Keratinocyte (primary cell): ENCODE data around the gene PUM1. TPM values are rescaled to one million over a fixed set of nuclear protein-coding genes. Genes with fewer than 3 reads are reported as not detected.

Source experiments
- DNase-seq: peaks from one replicate; pipeline ENCODE4 v3.0.0-alpha.2; 2011; ENCODE audit warnings: low read depth, missing footprints, low spot score
- FAIRE-seq: peaks from 2 replicates; lab custom pipeline; 2011; peaks lifted over from hg19 to GRCh38; lab: Jason Lieb, UNC
- H2AFZ ChIP-seq: 2 replicates; pipeline ENCODE4 v1.6.0; 2012; ENCODE audit warnings: low read length, control low read depth, inconsistent platforms; ENCODE audit not compliant: control insufficient read depth
- H3K27ac ChIP-seq: 2 replicates; pipeline ENCODE4 v1.5.1; 2011; ENCODE audit warnings: low read length; ENCODE audit not compliant: control insufficient read depth, insufficient read depth
- H3K27me3 ChIP-seq: 3 replicates; pipeline ENCODE4 v1.6.0; 2011; ENCODE audit warnings: low read length; ENCODE audit not compliant: control insufficient read depth, insufficient read depth; ENCODE audit errors: extremely low read depth
- H3K36me3 ChIP-seq, 2 experiments: 2 replicates in 1 of 2; 3 replicates in 1 of 2; pipeline ENCODE4 v1.5.1; 2011; ENCODE audit warnings: low read length in 2 of 2, mild to moderate bottlenecking in 1 of 2; ENCODE audit not compliant: control insufficient read depth in 2 of 2, insufficient read depth in 2 of 2; ENCODE audit errors: extremely low read depth in 1 of 2
- H3K4me1 ChIP-seq: 3 replicates; pipeline ENCODE4 v1.5.1; 2011; ENCODE audit warnings: low read length; ENCODE audit not compliant: control insufficient read depth, insufficient read depth; ENCODE audit errors: extremely low read depth
- H3K4me2 ChIP-seq: 3 replicates; pipeline ENCODE4 v1.6.0; 2011; ENCODE audit warnings: low read depth, low read length; ENCODE audit not compliant: control insufficient read depth, insufficient read depth; ENCODE audit errors: extremely low read depth
- H3K4me3 ChIP-seq, 3 experiments: fragments of 200-600 bp in 1 of 3; sonication (generic) in 1 of 3; 2 replicates in 2 of 3; 3 replicates in 1 of 3; pipeline ENCODE4 v1.5.1; 2011 to 2016; ENCODE audit warnings: low read length in 3 of 3, mild to moderate bottlenecking in 3 of 3, control low read depth in 2 of 3, inconsistent platforms in 1 of 3, low read depth in 1 of 3, mixed read lengths in 1 of 3, mixed run types in 1 of 3, moderate library complexity in 1 of 3; ENCODE audit not compliant: control insufficient read depth in 2 of 3, insufficient read depth in 2 of 3; ENCODE audit errors: extremely low read depth in 1 of 3
- H3K79me2 ChIP-seq: 2 replicates; pipeline ENCODE4 v1.6.0; 2012; ENCODE audit warnings: low read length; ENCODE audit not compliant: control insufficient read depth, insufficient read depth
- H3K9ac ChIP-seq: 3 replicates; pipeline ENCODE4 v1.6.0; 2011; ENCODE audit warnings: low read length; ENCODE audit not compliant: control insufficient read depth, insufficient read depth; ENCODE audit errors: extremely low read depth
- H3K9me1 ChIP-seq: 3 replicates; pipeline ENCODE4 v1.6.0; 2011; ENCODE audit warnings: low read length; ENCODE audit not compliant: control insufficient read depth, insufficient read depth; ENCODE audit errors: extremely low read depth
- H3K9me3 ChIP-seq: 2 replicates; pipeline ENCODE4 v1.5.1; 2012; ENCODE audit warnings: low read depth, low read length; ENCODE audit not compliant: control insufficient read depth
- H4K20me1 ChIP-seq: 3 replicates; pipeline ENCODE4 v1.6.0; 2011; ENCODE audit warnings: low read length; ENCODE audit not compliant: control insufficient read depth, insufficient read depth; ENCODE audit errors: extremely low read depth
- CTCF ChIP-seq, 3 experiments: IDR thresholded peaks in 1 of 3; conservative IDR thresholded peaks in 1 of 3; optimal IDR thresholded peaks in 1 of 3; 2 replicates in 2 of 3; 3 replicates in 1 of 3; pipeline versions ENCODE3 to v1.5.1; 2011; ENCODE audit warnings: low read length in 3 of 3, mild to moderate bottlenecking in 3 of 3, moderate library complexity in 2 of 3, control low read depth in 1 of 3, inconsistent platforms in 1 of 3; ENCODE audit not compliant: insufficient read depth in 2 of 3; ENCODE audit errors: extremely low read depth in 1 of 3
- EZH2 ChIP-seq: IDR thresholded peaks from one replicate; pipeline ENCODE4 v1.6.1; 2012; ENCODE audit warnings: inconsistent platforms, mild to moderate bottlenecking, low read length, moderate library complexity
- dilution Hi-C: fragments of 300-500 bp; cut with MboI; formaldehyde crosslinking; loops from one replicate; pipeline ENCODE4 v1.7.0; 2020; ENCODE audit warnings: low sequenced_read_pairs; ENCODE audit not compliant: extremely low pct_ligation_motif_present
- polyA plus RNA-seq, 5 experiments: library from polyadenylated mRNA; depleted of rRNA in 3 of 5; stranded (reverse) in 3 of 5; stranded (forward) in 1 of 5; unstranded in 1 of 5; fragments of >200 nt; gene quantifications; 1 replicate in 1 of 5; 2 replicates in 3 of 5; 3 replicates in 1 of 5; pipeline versions ENCODE4 v1.2.1 to v1.2.3, GENCODE V29; 2011 to 2012; ENCODE audit warnings: missing spikeins in 2 of 5, low read depth in 1 of 5, low replicate concordance in 1 of 5

PUM1 gene
- polyA plus RNA-seq, 1 donor (not counting 4 experiments of a cell fraction or from before 2014, with no cell fraction given), result 68.6 TPM

DNA sequence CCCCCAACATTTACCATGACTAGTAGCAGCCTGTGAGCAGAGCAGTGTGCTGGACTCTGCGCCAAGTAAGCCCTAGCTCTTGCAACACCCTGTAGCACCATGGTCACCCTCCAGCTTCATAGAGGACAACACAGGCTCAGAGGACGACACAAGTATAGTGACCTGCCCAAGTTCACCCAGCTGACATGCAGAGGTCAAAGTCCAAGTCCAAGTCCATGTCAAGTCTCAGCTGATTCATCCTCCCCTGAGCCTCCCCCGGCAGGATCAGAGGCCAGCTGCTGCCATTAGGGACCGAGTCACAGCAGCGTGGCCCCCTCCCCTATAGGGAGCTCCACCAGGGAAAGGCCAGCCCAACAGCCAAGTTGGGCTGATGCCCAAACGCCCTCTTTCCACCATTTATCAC, 172.8 kb downstream of the PUM1 start:
- dilution Hi-C loops, result no loop called here
- no peaks in the 10 kb centered on the region for H3K79me2 ChIP-seq
- TF ChIP-seq CTCF (optimal IDR thresholded peaks at IDR 0.05 in 1 of 3, IDR thresholded peaks at IDR 0.05 in 1 of 3, conservative IDR thresholded peaks at IDR 0.05 in 1 of 3; ENCODE audit: extremely low read depth in 1 of 3, insufficient read depth in 2 of 3, low read length in 3 of 3), result no peak
- TF ChIP-seq EZH2, result no peak
- no peaks in the 10 kb centered on the region for H3K4me1 ChIP-seq
- H4K20me1 ChIP-seq, result peaks cover 6% of the 10 kb centered on the region
- no peak for FAIRE-seq
- no peak overlapping the region for H3K9ac ChIP-seq
- no peaks in the 10 kb centered on the region for H3K9me1 ChIP-seq
- H2AFZ ChIP-seq, result no peak overlapping the region
- no peak overlapping the region for H3K4me2 ChIP-seq
- no peaks in the 10 kb centered on the region for H3K27me3 ChIP-seq
- no peak overlapping the region for H3K4me3 ChIP-seq
- DNase-seq, result no peak
- H3K36me3 ChIP-seq, result no peaks in the 10 kb centered on the region
- H3K27ac ChIP-seq, result no peak overlapping the region
- no peaks in the 10 kb centered on the region for H3K9me3 ChIP-seq

GRCh38 chr1:30891227-30891552, 174.3 kb downstream of the PUM1 start:
- DNase-seq (no peak), FAIRE-seq (no peak)
- dilution Hi-C loops, result no loop called here
- no peak overlapping the region for H3K9ac ChIP-seq
- H3K9me1 ChIP-seq, result no peaks in the 10 kb centered on the region
- H2AFZ ChIP-seq, result no peak overlapping the region
- H3K4me3 ChIP-seq, result no peak overlapping the region
- H3K79me2 ChIP-seq, result no peaks in the 10 kb centered on the region
- H4K20me1 ChIP-seq, result peaks cover 6% of the 10 kb centered on the region
- H3K36me3 ChIP-seq, result no peaks in the 10 kb centered on the region
- no peaks in the 10 kb centered on the region for H3K9me3 ChIP-seq
- no peak overlapping the region for H3K4me2 ChIP-seq
- no peaks in the 10 kb centered on the region for H3K27me3 ChIP-seq
- no peak overlapping the region for H3K27ac ChIP-seq
- no peaks in the 10 kb centered on the region for H3K4me1 ChIP-seq
- TF ChIP-seq EZH2 (no peak), CTCF (optimal IDR thresholded peaks at IDR 0.05 in 1 of 3, IDR thresholded peaks at IDR 0.05 in 1 of 3, conservative IDR thresholded peaks at IDR 0.05 in 1 of 3; ENCODE audit: extremely low read depth in 1 of 3, insufficient read depth in 2 of 3, low read length in 3 of 3) (no peak)
